Stimulated activated CD8-positive, alpha-beta memory T cell treated with anti-CD3 and anti-CD28 coated beads, Interleukin-4, amount 100 ng/mL, for 48 hours (primary cell): ENCODE data around the gene IGSF21.

ENCODE experiments used
- DNase-seq: peaks from one replicate; pipeline ENCODE4 v3.0.0-alpha.2; 2020

The IGSF21 gene

DNA sequence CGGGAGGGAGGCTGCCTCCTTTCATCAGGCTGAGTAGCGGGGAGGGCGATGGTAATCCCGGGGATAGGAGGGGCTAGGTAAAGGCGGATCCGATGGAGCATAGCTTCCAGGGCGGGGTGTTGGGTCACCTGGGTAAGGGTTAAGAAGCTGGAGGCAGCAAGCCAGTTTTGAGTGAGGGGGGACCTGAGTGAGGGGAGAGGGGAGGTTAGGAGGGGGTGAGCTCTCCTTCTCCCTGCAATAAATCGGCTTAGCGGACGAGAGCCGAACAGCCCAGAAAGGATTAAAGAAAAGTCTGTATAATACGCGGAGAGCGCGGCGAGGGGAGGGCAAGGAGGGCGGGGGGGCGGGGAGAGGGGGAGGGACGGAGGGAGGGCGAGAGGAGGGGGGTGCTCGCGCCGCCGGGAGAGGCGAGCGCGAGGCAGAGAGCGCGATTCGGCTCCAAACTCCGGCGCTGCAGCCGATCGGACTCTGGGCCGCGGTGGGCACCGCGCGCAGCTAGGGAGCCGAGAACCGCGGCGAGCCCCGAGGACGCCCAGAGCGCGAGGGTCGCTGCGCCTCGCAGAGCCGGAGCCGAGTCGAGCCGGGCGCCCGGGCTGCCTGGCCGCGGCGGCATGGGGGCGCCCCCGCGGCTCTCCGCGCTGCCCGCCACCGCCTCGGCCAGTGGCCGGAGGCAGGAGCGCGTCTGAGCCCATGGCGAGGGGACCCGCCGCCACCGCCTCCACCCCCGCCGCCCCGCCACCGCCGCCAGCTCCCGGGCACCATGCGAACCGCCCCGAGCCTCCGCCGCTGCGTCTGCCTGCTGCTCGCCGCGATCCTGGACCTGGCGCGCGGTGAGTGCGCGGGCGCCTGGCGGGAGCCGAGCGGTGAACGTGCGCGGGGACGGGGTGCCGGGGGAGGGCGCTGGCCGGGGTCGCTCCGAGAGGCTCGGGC, at the start of gene IGSF21:
TSS of gene IGSF21 (plus strand) at position 430 of the 930 bp plus-strand sequence. CDS start at position 761, 331 bp downstream.
- DNase-seq = no peak

DNA sequence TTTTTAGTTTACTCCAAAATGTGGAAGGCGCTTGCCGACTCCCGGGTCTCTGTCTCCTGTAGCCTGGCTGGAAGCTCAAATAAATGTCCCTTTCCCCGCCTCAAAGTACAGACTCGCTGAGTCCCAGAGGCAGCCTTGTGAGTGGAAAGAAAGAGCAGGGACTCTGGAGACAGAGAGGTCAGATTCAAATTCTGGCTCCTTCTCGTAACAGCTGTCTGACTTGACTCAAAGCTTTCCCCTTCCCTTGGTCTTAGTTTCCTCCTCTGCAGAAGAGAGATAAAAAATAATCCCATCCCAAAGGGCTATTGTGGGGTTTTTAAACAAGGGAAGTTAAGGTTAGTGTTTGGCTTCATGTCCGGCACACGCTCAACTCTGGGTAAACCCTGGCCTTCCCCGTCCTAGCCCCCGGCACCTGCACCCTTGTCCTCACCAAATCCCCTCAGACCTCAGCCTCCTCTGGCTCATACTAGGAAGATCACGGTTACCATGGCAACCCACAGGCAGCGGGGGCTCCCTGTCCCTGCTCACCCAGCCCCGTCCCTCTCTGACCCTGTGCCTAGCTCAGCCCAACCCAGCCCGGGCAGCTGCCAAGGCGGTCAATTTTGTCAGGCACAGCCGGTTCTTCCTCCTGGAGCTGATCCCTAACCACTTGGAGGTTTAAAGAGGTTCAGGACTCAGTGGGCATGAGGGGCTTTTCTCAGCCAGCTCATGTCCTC, 49.2 kb upstream of the IGSF21 start:
- no peak for DNase-seq

DNA sequence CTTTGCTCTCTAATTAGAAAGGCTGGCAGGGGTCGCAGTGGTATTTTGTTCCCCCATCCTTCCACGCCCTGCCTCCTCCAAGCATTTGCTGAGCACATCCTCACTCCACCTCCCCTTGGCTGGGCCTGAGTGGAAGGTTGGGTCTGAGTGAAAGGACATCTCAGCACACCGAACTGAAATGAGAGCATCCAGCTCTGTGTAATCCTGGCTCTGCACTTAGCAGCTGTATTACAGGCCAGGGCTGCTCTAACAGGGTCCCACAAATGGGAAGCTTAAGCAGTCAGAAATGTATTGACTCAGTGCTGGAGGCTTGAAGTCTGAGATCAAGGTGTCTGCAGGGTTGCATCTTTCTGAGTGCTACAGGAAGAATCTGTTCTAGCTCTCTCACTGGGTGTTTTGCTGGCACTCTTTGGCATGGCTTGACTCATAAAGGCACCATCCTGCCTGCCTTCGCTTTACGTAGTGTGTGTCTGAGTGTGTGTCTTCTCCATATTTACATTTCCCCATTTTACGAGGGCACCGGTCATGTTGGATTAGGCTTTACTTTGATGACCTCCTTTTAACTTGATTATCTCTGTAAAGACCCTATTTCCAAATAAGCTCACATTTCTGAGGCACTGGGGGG, 48.5 kb upstream of the IGSF21 start:
- DNase-seq = no peak

DNA sequence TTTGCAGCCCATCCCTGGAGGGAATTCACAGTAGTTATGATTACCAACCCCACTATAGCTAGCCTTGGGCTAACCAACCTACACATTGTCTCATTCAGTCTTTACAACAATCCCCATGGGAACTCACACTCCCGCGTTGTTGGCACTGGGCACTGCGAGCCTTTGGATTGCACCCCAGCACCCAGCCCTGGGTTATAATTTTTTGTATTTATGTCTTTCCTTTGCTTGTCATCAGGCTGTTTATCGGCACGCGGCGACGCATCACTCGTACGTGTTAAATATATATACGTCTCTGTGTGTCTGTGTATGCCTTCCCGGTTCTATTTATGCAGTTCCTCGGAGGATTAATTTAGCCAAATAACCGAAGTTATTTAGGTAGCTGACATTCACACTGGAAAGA, 47.2 kb upstream of the IGSF21 start:
- DNase-seq = no peak

DNA sequence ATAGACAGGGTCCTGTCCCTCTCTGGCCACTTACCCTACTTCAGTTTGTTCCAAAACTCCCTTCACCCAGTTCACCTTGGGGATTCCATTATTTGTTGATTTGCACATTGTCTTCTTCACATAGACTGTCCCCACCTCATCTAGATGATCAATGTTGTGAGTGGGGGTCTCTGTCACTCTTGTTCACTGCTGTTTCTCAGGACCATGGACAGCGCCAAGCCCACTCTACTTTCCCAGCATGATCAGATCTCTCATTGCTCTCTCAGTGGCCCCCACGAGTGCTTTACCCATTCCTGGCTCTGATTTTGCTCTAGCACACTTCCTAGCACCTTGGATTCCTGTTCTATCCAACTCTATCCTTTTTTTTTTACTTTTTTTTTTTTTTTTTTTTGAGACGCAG, 45.4 kb upstream of the IGSF21 start:
- DNase-seq = no peak

DNA sequence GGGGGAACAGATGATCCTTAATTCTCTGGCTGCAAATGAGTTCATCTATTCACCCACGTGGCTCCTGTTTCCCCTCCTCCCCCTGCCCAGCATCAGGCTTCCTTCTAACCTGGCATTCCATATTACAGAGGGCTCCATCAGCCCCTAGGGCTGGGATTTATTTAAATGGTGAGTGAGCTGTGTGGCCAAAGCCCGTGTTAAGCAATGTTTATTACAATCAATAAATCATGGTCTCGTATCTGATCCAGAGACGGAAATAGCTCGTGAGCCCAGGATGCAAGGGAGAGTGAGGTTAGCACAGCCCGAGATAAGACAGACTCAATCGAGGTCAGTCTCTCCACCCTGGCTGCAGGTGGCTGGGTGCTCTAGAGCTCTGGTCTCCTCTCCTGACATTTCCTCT, 43.1 kb upstream of the IGSF21 start:
- DNase-seq = no peak

DNA sequence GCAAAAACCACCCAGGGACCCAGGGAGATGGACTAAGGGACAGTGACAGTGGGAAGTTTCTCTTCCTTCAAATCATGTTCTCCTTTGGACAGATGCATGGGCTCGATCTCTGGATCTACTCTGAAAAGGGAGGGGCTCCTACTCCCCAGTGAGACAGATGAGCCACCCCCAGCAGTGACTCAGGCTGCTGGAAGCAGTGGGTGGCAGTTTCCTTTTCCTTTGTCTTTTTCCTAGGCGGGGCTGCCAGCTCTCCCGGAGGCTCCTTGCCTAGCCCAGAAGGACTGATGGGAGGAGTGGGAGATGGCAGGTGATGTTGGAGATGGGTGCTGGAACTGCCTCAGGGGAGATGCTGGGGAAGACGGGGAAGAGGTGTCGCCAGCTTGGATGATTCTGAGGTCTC, 41.0 kb upstream of the IGSF21 start:
- no peak for DNase-seq

DNA sequence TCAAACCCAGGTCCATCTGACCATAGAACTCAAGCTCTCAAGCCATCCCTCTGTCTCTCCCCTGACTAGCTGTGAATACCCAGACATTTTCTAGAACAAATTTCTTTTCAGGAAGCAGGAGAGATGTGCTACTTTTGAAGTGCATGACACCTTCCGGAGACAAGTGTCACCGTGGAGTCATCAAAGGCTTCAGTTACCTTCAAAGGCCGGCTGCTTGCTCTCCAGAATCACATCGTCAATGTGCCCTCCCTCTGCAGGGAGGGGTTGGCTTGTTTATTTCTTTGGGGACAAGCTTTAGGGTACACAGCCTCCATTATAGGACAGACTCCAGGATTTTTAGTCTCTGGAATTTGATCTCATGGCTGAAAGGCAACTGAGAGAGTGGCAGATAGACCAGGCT, 37.7 kb upstream of the IGSF21 start:
- no peak for DNase-seq

DNA sequence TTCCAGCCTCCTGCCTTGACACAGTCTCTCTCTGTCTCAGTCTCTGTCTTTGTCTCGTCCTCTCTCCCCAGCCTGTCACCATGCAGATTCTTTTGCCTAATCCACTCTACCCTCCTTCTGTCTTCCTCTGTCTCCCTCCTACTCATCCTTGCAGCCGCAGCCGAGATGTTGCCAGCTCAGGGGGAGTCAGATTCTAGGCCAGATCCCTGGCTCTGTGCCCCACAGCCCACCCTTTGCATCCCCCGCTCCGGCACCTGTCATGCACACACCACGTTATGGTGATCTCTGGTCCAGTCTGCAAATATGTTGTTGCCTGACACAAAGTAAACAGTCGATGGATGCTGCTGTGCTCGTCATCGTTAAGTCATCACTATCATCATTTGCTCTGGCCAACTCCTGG, 35.5 kb upstream of the IGSF21 start:
- DNase-seq = no peak

DNA sequence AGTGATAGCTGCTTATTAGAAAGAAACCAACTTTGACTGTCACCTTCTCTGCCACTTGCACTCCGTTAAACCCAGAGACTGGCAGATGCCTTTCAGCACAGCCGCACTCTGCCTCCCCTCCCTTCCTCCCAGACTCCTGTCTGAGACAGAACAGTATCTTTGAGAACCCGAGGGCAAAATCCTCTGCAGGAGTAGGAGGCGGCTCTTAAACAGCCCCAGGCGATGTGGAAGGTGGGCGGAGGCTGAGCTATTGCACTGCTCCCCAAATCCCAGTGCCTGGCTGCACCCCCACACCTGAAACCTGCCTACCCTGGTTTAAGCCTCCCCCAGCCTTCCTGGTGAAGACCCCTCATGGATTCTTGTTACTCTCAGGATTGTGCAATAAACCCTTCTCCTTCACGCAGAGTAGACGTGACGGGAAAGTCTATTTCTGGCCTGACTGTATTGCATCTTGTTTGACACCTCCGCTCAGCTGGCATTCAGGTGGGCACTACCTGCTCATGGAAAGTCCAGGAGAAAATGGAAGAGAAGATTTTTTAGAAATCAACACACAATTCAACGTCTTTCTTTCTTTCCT, 34.4 kb upstream of the IGSF21 start:
- DNase-seq = no peak

DNA sequence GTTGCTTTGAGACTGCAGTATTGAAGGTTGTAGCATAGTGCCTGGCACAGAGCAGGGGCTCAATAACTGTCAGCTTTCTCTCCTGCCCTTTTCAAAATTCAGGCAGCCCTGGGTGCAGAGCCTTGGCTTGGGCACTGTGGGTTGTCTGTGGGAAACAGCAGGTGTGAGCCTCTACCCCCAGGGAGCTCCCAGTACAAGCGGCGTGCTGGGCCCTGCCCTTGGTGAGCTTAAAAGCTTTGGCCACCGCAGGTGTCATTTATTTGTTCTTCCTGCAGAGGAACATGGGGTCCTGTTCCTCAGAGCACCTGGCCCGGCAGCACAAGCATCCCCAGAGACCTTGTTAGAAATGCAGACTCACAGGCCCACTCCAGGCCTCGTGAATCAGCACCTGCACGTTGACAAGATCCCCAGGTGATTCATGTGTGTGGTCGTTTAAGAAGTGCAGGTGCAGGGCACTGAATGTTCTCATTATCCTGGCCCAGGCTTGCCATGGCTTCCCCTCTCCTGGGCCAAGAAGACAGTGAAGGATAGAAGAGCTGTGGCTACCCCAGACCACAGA, 29.9 kb upstream of the IGSF21 start:
- DNase-seq = no peak

DNA sequence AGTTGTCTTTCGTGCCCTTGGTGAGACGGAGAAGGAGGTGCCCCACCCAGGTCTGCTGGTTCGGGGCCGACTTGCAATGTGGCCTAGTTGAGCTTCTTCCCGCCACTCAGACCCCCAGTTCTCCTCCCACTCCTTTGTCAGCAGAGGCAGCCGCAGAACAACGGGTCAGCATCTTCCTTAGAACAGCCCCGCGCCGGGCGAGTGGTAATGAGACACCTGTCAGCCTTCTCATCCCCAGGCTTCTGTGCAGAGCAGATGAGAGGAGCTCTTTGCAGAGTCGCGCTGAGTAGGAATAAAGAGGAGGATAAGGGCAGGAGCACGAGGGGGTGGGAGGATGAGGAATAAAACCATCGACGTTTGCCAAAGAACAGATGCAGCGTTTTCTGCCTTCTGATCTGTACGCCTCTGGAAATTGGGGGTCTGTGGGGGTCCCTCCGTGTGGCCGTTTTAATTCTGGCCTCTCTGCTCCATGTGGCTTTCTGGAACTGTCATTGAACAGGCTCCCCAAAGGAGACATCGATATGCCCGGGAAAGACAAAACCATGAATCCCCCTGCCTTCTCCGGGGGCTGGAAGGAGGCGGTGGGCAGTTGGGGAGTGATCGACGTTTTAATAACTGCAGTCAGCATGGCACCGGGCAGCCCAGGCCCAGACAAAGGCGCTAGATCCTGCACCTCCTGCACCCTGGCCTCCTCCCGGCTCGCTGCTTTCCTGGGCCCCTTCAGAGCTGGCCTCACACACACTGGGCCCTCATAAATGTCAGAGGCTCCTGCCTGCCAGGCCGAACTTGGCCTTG, 27.5 kb upstream of the IGSF21 start:
- no peak for DNase-seq

DNA sequence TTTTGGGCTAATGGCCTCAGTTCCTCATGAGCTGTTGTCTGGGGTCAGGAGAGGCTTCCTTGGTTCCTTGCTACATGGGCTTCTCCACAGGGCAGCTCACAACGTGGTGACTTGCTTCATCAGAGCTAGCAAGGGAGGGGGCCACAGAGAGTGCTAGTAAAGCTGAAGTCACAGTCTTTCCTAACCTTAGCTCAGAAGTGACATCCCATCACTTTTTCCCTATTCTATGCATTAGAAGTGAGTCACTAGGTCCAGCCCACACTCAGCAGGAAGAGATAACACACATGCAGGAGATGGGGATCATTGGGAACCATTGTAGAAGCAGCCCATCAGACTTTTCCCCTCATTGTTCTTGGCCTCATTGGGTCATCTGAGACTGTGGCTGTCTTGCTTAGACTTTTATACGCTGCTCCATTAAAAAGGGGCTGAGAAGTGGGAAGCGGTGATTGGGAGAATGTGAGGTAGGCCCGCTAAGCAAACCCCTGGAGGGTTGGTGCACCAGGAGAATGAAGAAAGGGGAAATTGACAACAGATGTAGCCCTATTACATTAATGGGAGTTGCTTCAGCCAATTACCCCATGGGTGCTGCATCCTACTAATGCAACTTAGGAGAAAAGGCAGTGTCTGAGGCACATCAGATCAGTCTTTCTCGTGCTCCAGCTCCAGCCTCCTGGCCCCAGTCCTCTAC, 22.1 kb upstream of the IGSF21 start:
- DNase-seq = no peak

DNA sequence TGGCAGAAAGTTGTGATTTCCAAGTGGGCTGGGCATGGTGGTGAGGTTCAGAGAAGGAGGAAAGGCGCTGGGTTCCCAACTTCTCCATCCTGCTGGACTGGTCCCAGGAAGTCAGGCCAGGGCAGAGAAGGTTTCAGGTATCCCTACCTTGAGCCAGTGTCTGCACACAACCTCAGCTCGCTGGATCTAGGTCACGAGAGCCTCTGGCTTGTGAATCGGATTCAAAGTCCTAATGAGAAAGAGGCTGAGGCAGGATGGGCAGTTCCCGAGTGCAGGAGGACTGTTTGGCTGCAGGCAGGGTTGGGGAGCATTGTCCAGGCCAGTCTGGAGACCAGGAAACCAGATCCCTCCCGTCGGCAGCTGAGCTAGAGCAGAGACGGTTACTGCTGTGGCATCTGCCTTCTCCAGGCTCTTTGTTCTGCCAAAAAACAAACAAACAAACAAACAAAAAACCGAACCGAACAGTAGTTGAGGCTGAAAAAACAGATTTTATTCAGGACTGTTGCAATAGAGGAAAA, 19.5 kb upstream of the IGSF21 start:
- no peak for DNase-seq

DNA sequence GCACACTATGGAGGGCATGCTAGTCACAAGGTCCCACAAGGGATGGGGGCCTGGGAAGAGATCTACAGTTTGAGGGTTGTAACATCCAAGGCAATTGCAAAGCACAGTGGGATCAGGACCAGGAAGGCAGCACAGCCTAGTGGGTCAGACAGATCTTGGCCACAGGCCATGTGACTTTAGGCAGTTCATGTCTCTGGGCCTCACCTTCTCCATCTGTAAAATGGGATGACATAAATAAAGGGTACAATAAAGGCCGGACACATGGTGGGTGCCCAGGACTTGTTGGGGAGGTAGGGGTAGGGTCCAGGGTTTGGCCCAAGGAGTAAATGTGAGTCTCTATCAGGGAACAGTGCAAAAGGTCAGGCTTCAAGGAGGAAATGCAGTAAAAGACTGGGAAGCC, 18.1 kb upstream of the IGSF21 start:
- no peak for DNase-seq

DNA sequence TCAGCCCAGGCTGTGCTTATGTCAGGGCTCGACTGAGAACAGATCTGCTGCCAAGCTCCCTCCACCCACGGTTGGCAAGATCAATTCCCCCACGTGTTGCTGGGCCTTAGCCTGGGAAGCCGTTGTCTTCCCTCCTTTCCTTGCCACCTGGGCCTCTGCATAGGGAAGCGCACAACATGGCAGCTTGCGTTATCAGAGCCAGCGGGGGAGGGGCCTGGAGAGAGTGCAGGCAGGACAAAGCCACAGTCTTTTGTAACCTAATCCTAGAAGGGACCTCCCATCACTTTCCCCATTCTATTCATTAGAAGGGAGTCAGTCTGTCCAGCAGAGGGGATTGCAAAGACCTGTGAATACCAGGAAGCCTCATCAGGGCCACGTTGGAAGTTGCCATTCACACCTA, 17.0 kb upstream of the IGSF21 start:
- no peak for DNase-seq

DNA sequence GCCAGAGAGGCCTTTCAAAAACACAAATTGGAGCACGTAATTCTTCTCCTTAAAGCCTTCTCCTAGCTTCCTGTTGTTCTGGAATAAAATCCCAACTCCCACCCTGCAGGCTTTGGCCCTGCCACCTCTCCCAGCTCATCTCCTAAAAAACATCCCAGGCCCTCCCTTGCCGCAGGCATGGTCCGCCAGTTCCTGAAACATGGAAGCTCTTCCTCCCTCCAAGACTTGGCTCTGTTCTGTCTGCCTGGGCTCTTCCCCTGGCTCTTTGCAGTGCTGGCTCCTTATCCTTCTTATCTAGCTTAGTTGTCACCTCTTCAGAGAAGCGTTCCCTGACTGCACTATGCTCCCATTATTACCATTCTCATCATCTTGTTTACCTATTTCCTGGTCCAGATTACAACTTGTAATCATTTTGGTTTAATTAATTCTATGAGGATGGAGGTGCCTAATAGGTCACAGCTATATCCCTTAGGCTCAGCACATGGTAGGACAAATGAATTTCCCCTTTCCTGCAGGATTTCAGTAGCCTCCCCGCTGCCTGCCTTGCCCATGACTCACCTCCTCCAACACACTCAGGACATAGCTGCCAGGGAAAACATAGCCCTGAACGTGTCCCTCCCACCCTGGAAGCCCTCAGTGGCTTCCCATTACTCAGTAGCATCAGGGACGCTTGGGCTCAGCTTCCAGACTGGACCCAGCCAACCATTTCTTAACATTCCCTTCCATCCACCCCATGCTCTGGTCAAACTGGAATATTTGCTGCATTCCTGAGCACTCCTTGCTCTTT, 15.7 kb upstream of the IGSF21 start:
- DNase-seq = no peak

DNA sequence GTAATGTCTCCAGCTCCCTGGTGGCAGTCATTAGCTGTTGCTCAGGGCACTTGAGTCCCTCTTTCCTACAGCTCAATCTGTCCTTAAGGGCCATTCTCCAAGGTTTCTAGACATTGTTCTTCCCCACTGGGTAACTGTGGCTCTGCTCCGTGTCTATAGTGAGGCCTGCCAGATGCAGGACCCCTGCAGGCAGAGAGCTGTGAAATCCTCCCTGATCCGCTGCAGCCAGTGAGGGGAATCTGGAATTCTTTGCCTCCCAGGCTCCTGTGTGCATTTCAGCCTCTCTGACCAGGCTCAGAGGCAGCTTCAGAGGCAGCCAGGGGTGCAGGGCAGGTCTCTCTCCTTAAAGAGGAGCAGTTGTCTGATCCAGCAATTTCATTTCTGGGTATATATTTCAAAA, 14.4 kb upstream of the IGSF21 start:
- DNase-seq = no peak

DNA sequence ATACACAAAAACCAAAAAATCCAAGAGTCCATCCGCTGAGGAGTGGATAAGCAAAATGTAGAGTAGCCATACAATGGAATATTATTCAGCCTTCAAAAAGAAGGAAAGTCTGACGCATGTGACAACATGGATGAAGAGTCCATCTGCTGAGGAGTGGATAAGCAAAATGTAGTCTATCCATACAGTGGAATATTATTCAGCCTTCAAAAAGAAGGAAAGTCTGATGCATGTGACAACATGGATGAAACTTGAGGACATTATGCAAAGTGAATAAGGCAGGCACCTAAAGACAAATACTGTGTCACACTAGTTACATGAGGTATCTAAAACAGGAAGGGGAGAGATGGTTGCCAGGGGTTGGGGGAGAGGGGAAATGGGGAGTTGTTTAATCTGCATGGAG, 14.0 kb upstream of the IGSF21 start:
- no peak for DNase-seq

DNA sequence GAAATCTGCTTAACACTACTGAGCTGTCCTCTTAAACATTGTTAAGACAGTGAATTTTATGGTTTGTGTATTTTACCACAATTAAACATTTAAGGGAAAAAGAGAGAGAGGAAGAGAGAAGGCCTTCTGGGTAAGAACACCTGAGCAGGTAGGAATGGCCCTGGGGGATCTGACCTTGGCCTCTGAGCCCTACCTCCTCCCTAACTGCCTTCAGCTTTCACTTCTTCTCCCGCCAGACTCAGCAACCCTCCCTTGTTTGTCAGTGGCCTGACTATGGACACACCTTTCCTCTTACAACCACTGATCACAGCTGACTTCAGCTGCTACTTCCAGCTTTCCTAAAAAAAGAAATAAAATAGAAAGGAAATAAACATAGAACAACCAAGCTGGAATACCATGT, 13.5 kb upstream of the IGSF21 start:
- DNase-seq = no peak

DNA sequence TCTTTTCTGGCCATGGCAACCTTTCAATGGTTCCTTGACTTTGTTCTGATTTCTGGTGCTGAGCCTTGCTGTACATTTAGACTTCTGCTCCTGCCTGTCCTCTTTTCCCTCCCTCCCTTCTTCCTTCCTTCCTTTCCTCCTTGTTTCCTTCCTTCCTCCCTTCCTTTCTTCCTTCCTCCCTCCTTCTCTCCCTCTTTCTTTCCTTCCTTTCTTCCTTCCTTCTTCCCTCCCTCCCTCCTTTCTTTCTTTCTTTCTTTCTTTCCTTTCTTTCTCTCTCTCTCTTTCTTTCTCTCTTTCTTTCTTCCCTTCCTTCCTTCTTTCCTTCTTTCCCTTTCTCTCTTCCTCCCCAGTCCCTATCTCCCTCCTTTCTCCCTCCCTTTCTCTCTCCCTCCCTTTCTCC, 10.4 kb upstream of the IGSF21 start:
- no peak for DNase-seq
